ENCODE measurements around the gene ANKRD11.
"Not testable (repeated sequence)": the region's sequence is repeated elsewhere in the genome, so short reads cannot be mapped to it uniquely, and the experiment has no call there.

ANKRD11 gene

GRCh38 chr16:89312194-89312593 is 178.2 kb downstream of the ANKRD11 start:
- no peak for DNase-seq (ENCODE audit: extremely low read depth, low read depth)
- no peak overlapping the region for H3K4me3 ChIP-seq (replicated peaks; ENCODE audit: low read depth, low read length)
- no peak for TF ChIP-seq CTCF (IDR thresholded peaks at IDR 0.05; ENCODE audit: low read depth, low read length, missing control alignments)

GRCh38 chr16:89311636-89312035 is 178.7 kb downstream of the ANKRD11 start:
- no peak overlapping the region for H3K4me3 ChIP-seq (replicated peaks; ENCODE audit: low read depth, low read length)
- no peak for TF ChIP-seq CTCF (IDR thresholded peaks at IDR 0.05; ENCODE audit: low read depth, low read length, missing control alignments)
- DNase-seq (ENCODE audit: extremely low read depth, low read depth), result no peak

- H3K4me3 ChIP-seq (replicated peaks; ENCODE audit: low read depth, low read length), result no peak overlapping the region
- DNase-seq (ENCODE audit: extremely low read depth, low read depth), result no peak
- no peak for TF ChIP-seq CTCF (IDR thresholded peaks at IDR 0.05; ENCODE audit: low read depth, low read length, missing control alignments)
Measured at GRCh38 chr16:89309438-89310122, 180.8 kb downstream of the ANKRD11 start.

- TF ChIP-seq CTCF (IDR thresholded peaks at IDR 0.05; ENCODE audit: low read depth, low read length, missing control alignments), result peak; percentile 43
- no peak for DNase-seq (ENCODE audit: extremely low read depth, low read depth)
Measured at GRCh38 chr16:89308391-89309333, 181.7 kb downstream of the ANKRD11 start.

GRCh38 chr16:89307421-89307805 is 182.9 kb downstream of the ANKRD11 start:
- TF ChIP-seq CTCF (IDR thresholded peaks at IDR 0.05; ENCODE audit: low read depth, low read length, missing control alignments), result no peak
- DNase-seq (ENCODE audit: extremely low read depth, low read depth), result no peak
- no peak overlapping the region for H3K4me3 ChIP-seq (replicated peaks; ENCODE audit: low read depth, low read length)

More at GRCh38 chr16:89308391-89309333, 181.7 kb downstream of the ANKRD11 start:
- no peak overlapping the region for H3K4me3 ChIP-seq (replicated peaks; ENCODE audit: low read depth, low read length)

- not testable (repeated sequence) for H3K4me3 ChIP-seq (replicated peaks; ENCODE audit: low read depth, low read length); DNase-seq (ENCODE audit: extremely low read depth, low read depth)
Measured at GRCh38 chr16:89306457-89307420, 183.6 kb downstream of the ANKRD11 start.
